HG03354 (cell line): Measurements from ENCODE around the gene SDR9C7.
"Not testable (repeated sequence)": the region's sequence is repeated elsewhere in the genome, so short reads cannot be mapped to it uniquely, and the experiment has no call there.

Experiments used
- ATAC-seq: cut with Tn5 transposase; IDR thresholded peaks from one replicate; pipeline ENCODE4 v1.9.1; 2021; ENCODE audit warnings: mild to moderate bottlenecking; ENCODE audit not compliant: unreplicated experiment, poor library complexity, severe bottlenecking

Gene SDR9C7

GRCh38 chr12:56922031-56922430, 12.2 kb downstream of the SDR9C7 start:
- ATAC-seq, result no peak

- ATAC-seq, result no peak
These were observed 12.9 kb downstream of the SDR9C7 start for GRCh38 chr12:56921346-56921745.

- not testable (repeated sequence) for ATAC-seq
These were observed 16.1 kb downstream of the SDR9C7 start for GRCh38 chr12:56918139-56918538.

GRCh38 chr12:56916996-56917333, 17.2 kb downstream of the SDR9C7 start:
- no peak for ATAC-seq

- ATAC-seq, result no peak
These were observed 17.8 kb downstream of the SDR9C7 start for GRCh38 chr12:56916296-56916995.

- ATAC-seq, result no peak
These were observed 19.5 kb downstream of the SDR9C7 start for GRCh38 chr12:56914724-56915123.

- no peak for ATAC-seq
These were observed 20.0 kb downstream of the SDR9C7 start for GRCh38 chr12:56914256-56914655.

- ATAC-seq, result not testable (repeated sequence)
These were observed 24.8 kb downstream of the SDR9C7 start for GRCh38 chr12:56909403-56909802.

- no peak for ATAC-seq
These were observed 26.1 kb downstream of the SDR9C7 start for GRCh38 chr12:56908136-56908535.

GRCh38 chr12:56905852-56906251, 28.4 kb downstream of the SDR9C7 start:
- ATAC-seq, result no peak

- ATAC-seq, result no peak
These were observed 30.8 kb downstream of the SDR9C7 start for GRCh38 chr12:56903374-56903773.

GRCh38 chr12:56901313-56901712, 32.9 kb downstream of the SDR9C7 start:
- ATAC-seq, result not testable (repeated sequence)

GRCh38 chr12:56900583-56900982, 33.6 kb downstream of the SDR9C7 start:
- ATAC-seq, result no peak

GRCh38 chr12:56898938-56899337, 35.3 kb downstream of the SDR9C7 start:
- no peak for ATAC-seq

GRCh38 chr12:56897844-56898361, 36.3 kb downstream of the SDR9C7 start:
- ATAC-seq, result no peak

GRCh38 chr12:56896082-56896481, 38.1 kb downstream of the SDR9C7 start:
- no peak for ATAC-seq

GRCh38 chr12:56894698-56895368, 39.4 kb downstream of the SDR9C7 start:
- ATAC-seq, result no peak

- not testable (repeated sequence) for ATAC-seq
These were observed 42.3 kb downstream of the SDR9C7 start for GRCh38 chr12:56891885-56892284.

GRCh38 chr12:56886319-56886718, 47.9 kb downstream of the SDR9C7 start:
- ATAC-seq, result no peak

GRCh38 chr12:56885316-56885715, 48.9 kb downstream of the SDR9C7 start:
- no peak for ATAC-seq

GRCh38 chr12:56884421-56884820, 49.8 kb downstream of the SDR9C7 start:
- no peak for ATAC-seq
